Neural crest cell (in vitro differentiated cells): ENCODE measurements around the gene ENKUR. TPM values are rescaled to one million over a fixed set of nuclear protein-coding genes. Genes with fewer than 3 reads are reported as not detected.
"Not testable (repeated sequence)": the region's sequence is repeated elsewhere in the genome, so short reads cannot be mapped to it uniquely, and the experiment has no call there.

ENCODE experiments used
- DNase-seq: peaks from one replicate; pipeline ENCODE4 v3.0.0; 2021; ENCODE audit warnings: low read depth, mixed read lengths, low spot score
- H3K27ac Mint-ChIP-seq: one replicate; pipeline ENCODE4 v1.8.0; 2021; ENCODE audit warnings: mild to moderate bottlenecking, mixed read lengths; ENCODE audit not compliant: unreplicated experiment
- H3K27me3 Mint-ChIP-seq: 2 replicates; pipeline ENCODE4 v1.8.0; 2021; ENCODE audit warnings: low read depth, mild to moderate bottlenecking, mixed read lengths
- H3K36me3 Mint-ChIP-seq: 2 replicates; pipeline ENCODE4 v1.8.0; 2021; ENCODE audit warnings: low read depth, mild to moderate bottlenecking, mixed read lengths
- H3K4me1 Mint-ChIP-seq: 2 replicates; pipeline ENCODE4 v1.8.0; 2021; ENCODE audit warnings: mixed read lengths
- H3K4me3 Mint-ChIP-seq: one replicate; pipeline ENCODE4 v1.8.0; 2021; ENCODE audit warnings: mild to moderate bottlenecking, mixed read lengths
- H3K9me3 Mint-ChIP-seq: 2 replicates; pipeline ENCODE4 v1.8.0; 2021; ENCODE audit warnings: mixed read lengths
- total RNA-seq: library from RNA; stranded (reverse); gene quantifications from 2 replicates; pipeline ENCODE4 v1.2.1, GENCODE V29; 2021
- TF ChIP-seq, protein P1 (sequence below): fragments of 200-600 bp; sonication (generic); conservative IDR thresholded peaks from 2 replicates; pipeline ENCODE4 v1.5.0; 2021; ENCODE audit warnings: antibody characterized with exemption, mild to moderate bottlenecking

Gene ENKUR
- total RNA-seq, 1 donor from 2014 or later: 1.7 TPM

- DNase-seq: no peak
- Mint-ChIP-seq H3K36me3 (no peaks in the 10 kb centered on the region), H3K9me3 (no peaks in the 10 kb centered on the region), H3K4me1 (peaks cover 23% of the 10 kb centered on the region), H3K27me3 (no peaks in the 10 kb centered on the region), H3K27ac (no peak overlapping the region), H3K4me3 (no peak overlapping the region)
- TF ChIP-seq, protein P1, sequence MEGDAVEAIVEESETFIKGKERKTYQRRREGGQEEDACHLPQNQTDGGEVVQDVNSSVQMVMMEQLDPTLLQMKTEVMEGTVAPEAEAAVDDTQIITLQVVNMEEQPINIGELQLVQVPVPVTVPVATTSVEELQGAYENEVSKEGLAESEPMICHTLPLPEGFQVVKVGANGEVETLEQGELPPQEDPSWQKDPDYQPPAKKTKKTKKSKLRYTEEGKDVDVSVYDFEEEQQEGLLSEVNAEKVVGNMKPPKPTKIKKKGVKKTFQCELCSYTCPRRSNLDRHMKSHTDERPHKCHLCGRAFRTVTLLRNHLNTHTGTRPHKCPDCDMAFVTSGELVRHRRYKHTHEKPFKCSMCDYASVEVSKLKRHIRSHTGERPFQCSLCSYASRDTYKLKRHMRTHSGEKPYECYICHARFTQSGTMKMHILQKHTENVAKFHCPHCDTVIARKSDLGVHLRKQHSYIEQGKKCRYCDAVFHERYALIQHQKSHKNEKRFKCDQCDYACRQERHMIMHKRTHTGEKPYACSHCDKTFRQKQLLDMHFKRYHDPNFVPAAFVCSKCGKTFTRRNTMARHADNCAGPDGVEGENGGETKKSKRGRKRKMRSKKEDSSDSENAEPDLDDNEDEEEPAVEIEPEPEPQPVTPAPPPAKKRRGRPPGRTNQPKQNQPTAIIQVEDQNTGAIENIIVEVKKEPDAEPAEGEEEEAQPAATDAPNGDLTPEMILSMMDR: no peak
Observed at GRCh38 chr10:24959382-24959730, 56.6 kb downstream of the ENKUR start.

- peak overlapping the region; percentile 88 for H3K27ac Mint-ChIP-seq
- no peaks in the 10 kb centered on the region for H3K9me3 Mint-ChIP-seq
- no peaks in the 10 kb centered on the region for H3K27me3 Mint-ChIP-seq
- TF ChIP-seq, protein P1: no peak
- peaks cover 27% of the 10 kb centered on the region for H3K4me1 Mint-ChIP-seq
- DNase-seq: no peak
- H3K36me3 Mint-ChIP-seq: no peaks in the 10 kb centered on the region
- peak overlapping the region; percentile 6 for H3K4me3 Mint-ChIP-seq
Observed at GRCh38 chr10:24958721-24959381, 57.1 kb downstream of the ENKUR start.

DNA sequence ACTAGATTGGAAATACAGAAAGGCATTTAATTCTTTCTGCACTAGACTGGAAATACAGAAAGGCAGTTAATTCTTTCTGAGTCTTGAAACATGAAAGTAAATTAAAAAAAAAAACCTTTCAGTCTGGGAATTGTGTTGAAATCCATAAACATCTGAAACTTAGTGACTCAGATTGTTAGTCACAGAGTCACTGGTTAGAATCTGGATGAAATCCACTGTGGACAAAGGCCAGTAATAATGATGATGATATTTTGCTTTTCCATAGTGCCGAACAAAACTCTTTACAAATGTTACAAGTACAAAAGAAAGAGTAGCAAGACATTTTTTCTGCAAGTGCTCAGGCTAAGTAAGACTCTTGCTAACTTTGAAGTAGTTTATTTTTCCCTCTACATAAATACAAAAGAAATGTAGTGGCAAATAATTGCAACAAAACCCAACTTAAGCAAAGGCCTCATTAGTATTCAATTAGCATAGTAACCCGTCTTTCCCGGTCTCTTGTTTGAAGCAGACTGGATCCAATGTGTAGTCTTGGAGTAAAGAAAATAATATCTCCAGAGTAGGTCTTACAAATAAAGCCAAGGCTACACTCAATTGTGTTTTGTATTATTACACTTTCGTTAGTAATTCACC is 57.8 kb downstream of the ENKUR start:
- no peak for DNase-seq
- Mint-ChIP-seq H3K27me3 (no peaks in the 10 kb centered on the region), H3K9me3 (no peaks in the 10 kb centered on the region), H3K27ac (peak overlapping the region; percentile 88), H3K4me1 (peaks cover 33% of the 10 kb centered on the region), H3K4me3 (peak overlapping the region; percentile 6), H3K36me3 (no peaks in the 10 kb centered on the region)
- TF ChIP-seq, protein P1: no peak

- H3K36me3 Mint-ChIP-seq, H3K27ac Mint-ChIP-seq, H3K9me3 Mint-ChIP-seq, DNase-seq, H3K4me3 Mint-ChIP-seq, H3K27me3 Mint-ChIP-seq: not testable (repeated sequence)
- peaks cover 38% of the 10 kb centered on the region for H3K4me1 Mint-ChIP-seq
Observed at GRCh38 chr10:24957624-24958051, 58.3 kb downstream of the ENKUR start.

GRCh38 chr10:24953675-24954074 is 62.3 kb downstream of the ENKUR start:
- Mint-ChIP-seq H3K27ac (peak overlapping the region; percentile 15), H3K27me3 (no peaks in the 10 kb centered on the region), H3K4me3 (peak overlapping the region; percentile 83), H3K36me3 (no peaks in the 10 kb centered on the region), H3K9me3 (no peaks in the 10 kb centered on the region), H3K4me1 (peaks cover 53% of the 10 kb centered on the region)
- TF ChIP-seq, protein P1: no peak
- no peak for DNase-seq
